Neural cell (in vitro differentiated cells): Measurements from ENCODE around the gene SYVN1.

Source experiments
- EZH2 ChIP-seq: fragments of 200-600, 300-800 bp; shearing (Covaris generic), sonication (generic); IDR thresholded peaks from 2 replicates; pipeline ENCODE4 v1.6.1; 2014; ENCODE audit warnings: antibody characterized with exemption, low read length, borderline replicate concordance, mild to moderate bottlenecking; ENCODE audit not compliant: insufficient read depth, poor library complexity, severe bottlenecking
- MXI1 ChIP-seq: fragments of 450-650 bp; conservative IDR thresholded peaks from 2 replicates; pipeline ENCODE4 v1.6.1; 2014; ENCODE audit warnings: antibody characterized with exemption, mild to moderate bottlenecking; ENCODE audit not compliant: poor library complexity, severe bottlenecking
- POLR2AphosphoS5 ChIP-seq: IDR thresholded peaks from 2 replicates; pipeline ENCODE4 v1.6.1; 2012
- RAD21 ChIP-seq: fragments of 450-650 bp; conservative IDR thresholded peaks from 2 replicates; pipeline ENCODE4 v1.6.1; 2014; ENCODE audit warnings: antibody characterized with exemption, mild to moderate bottlenecking, moderate library complexity
- TAF1 ChIP-seq: IDR thresholded peaks from 2 replicates; pipeline ENCODE4 v1.6.1; 2012; ENCODE audit warnings: low read depth
- TF ChIP-seq, protein P1 (sequence below): fragments of 450-650 bp; IDR thresholded peaks from 2 replicates; pipeline ENCODE4 v1.5.1; 2014; ENCODE audit warnings: antibody characterized with exemption, mild to moderate bottlenecking, moderate library complexity; ENCODE audit not compliant: poor library complexity, severe bottlenecking
- TF ChIP-seq, protein P2 (sequence below): IDR thresholded peaks from 2 replicates; pipeline ENCODE4 v1.6.1; 2012; ENCODE audit warnings: borderline replicate concordance

DNA sequence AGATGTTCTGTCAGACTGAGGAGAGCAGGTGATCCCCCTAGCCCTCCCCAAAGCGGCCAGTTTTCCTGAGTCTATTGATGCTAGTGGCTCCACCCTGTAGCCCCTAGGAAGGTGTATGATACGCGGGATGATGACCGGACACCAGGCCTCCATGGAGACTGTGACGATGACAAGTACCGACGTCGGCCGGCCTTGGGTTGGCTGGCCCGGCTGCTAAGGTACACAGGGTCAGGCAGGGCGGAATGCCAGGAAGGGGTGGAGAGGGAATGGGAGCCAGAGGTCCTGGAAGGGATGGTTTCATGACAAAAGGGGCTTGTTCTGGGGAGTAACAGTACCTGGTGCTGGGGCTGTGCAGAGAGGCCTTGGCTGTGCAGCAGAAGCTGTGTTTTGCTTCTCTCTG is 47.1 kb downstream of the SYVN1 start:
- TF ChIP-seq, protein P1, sequence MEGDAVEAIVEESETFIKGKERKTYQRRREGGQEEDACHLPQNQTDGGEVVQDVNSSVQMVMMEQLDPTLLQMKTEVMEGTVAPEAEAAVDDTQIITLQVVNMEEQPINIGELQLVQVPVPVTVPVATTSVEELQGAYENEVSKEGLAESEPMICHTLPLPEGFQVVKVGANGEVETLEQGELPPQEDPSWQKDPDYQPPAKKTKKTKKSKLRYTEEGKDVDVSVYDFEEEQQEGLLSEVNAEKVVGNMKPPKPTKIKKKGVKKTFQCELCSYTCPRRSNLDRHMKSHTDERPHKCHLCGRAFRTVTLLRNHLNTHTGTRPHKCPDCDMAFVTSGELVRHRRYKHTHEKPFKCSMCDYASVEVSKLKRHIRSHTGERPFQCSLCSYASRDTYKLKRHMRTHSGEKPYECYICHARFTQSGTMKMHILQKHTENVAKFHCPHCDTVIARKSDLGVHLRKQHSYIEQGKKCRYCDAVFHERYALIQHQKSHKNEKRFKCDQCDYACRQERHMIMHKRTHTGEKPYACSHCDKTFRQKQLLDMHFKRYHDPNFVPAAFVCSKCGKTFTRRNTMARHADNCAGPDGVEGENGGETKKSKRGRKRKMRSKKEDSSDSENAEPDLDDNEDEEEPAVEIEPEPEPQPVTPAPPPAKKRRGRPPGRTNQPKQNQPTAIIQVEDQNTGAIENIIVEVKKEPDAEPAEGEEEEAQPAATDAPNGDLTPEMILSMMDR = no peak
- TF ChIP-seq EZH2 (no peak), MXI1 (no peak), RAD21 (no peak), POLR2AphosphoS5 (no peak), TAF1 (no peak)
- TF ChIP-seq, protein P2, sequence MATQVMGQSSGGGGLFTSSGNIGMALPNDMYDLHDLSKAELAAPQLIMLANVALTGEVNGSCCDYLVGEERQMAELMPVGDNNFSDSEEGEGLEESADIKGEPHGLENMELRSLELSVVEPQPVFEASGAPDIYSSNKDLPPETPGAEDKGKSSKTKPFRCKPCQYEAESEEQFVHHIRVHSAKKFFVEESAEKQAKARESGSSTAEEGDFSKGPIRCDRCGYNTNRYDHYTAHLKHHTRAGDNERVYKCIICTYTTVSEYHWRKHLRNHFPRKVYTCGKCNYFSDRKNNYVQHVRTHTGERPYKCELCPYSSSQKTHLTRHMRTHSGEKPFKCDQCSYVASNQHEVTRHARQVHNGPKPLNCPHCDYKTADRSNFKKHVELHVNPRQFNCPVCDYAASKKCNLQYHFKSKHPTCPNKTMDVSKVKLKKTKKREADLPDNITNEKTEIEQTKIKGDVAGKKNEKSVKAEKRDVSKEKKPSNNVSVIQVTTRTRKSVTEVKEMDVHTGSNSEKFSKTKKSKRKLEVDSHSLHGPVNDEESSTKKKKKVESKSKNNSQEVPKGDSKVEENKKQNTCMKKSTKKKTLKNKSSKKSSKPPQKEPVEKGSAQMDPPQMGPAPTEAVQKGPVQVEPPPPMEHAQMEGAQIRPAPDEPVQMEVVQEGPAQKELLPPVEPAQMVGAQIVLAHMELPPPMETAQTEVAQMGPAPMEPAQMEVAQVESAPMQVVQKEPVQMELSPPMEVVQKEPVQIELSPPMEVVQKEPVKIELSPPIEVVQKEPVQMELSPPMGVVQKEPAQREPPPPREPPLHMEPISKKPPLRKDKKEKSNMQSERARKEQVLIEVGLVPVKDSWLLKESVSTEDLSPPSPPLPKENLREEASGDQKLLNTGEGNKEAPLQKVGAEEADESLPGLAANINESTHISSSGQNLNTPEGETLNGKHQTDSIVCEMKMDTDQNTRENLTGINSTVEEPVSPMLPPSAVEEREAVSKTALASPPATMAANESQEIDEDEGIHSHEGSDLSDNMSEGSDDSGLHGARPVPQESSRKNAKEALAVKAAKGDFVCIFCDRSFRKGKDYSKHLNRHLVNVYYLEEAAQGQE = no peak
